ENCODE measurements around the gene PRRX2.

PRRX2 gene

GRCh38 chr9:129637102-129637501 lies 28.3 kb upstream of the PRRX2 start:
- DNase-seq: no peak

GRCh38 chr9:129637673-129638439 lies 27.6 kb upstream of the PRRX2 start:
- no peak for DNase-seq

- no peak for DNase-seq
These were observed 26.3 kb upstream of the PRRX2 start for GRCh38 chr9:129639034-129639630.

GRCh38 chr9:129639756-129640085 lies 25.7 kb upstream of the PRRX2 start:
- no peak for DNase-seq

GRCh38 chr9:129640086-129640870 lies 25.2 kb upstream of the PRRX2 start:
- no peak for DNase-seq

GRCh38 chr9:129640871-129641749 lies 24.3 kb upstream of the PRRX2 start:
- no peak for DNase-seq

- DNase-seq: peak; percentile 95
These were observed 23.5 kb upstream of the PRRX2 start, which contains the start of gene ASB6 for GRCh38 chr9:129641750-129642585. TSS of gene ASB6 (minus strand) at chr9:129642151. CDS start at chr9:129641999, 152 bp downstream.

GRCh38 chr9:129643706-129644105 lies 21.7 kb upstream of the PRRX2 start:
- no peak for DNase-seq

GRCh38 chr9:129644365-129644764 lies 21.1 kb upstream of the PRRX2 start:
- DNase-seq: no peak

- no peak for DNase-seq
These were observed 20.5 kb upstream of the PRRX2 start for GRCh38 chr9:129644902-129645301.

GRCh38 chr9:129646252-129646651 lies 19.2 kb upstream of the PRRX2 start:
- DNase-seq: no peak

- no peak for DNase-seq
These were observed 18.8 kb upstream of the PRRX2 start for GRCh38 chr9:129646654-129647053.

GRCh38 chr9:129647635-129648034 lies 17.8 kb upstream of the PRRX2 start:
- no peak for DNase-seq

GRCh38 chr9:129648092-129648763 lies 17.2 kb upstream of the PRRX2 start:
- DNase-seq: no peak

- no peak for DNase-seq
These were observed 16.7 kb upstream of the PRRX2 start for GRCh38 chr9:129648764-129649115.

GRCh38 chr9:129649726-129650679 lies 15.4 kb upstream of the PRRX2 start:
- no peak for DNase-seq

- no peak for DNase-seq
These were observed 14.7 kb upstream of the PRRX2 start for GRCh38 chr9:129650680-129651235.

- no peak for DNase-seq
These were observed 11.5 kb upstream of the PRRX2 start for GRCh38 chr9:129653823-129654553.

- no peak for DNase-seq
These were observed 10.8 kb upstream of the PRRX2 start for GRCh38 chr9:129654554-129655040.
